PFSK-1 (cell line): ENCODE data around the gene CTCF.
A peak's percentile ranks its signal among the peaks of the same experiment; 100 is the strongest.

Source experiments
- FOXP2 ChIP-seq: optimal IDR thresholded peaks from 2 replicates; pipeline ENCODE3; 2011; ENCODE audit warnings: borderline replicate concordance, control low read depth, inconsistent platforms; ENCODE audit not compliant: insufficient read depth; ENCODE audit errors: extremely low read length, extremely low read depth
- POLR2AphosphoS5 ChIP-seq: IDR thresholded peaks from 2 replicates; pipeline ENCODE4 v1.6.1; 2012; ENCODE audit warnings: low read depth, mild to moderate bottlenecking, control low read depth, low read length, moderate library complexity
- SIN3A ChIP-seq: IDR thresholded peaks from 2 replicates; pipeline ENCODE4 v1.6.1; 2012; ENCODE audit warnings: mild to moderate bottlenecking, low read length, moderate library complexity, borderline replicate concordance; ENCODE audit not compliant: insufficient read depth
- TAF1 ChIP-seq: IDR thresholded peaks from 2 replicates; pipeline ENCODE4 v1.6.1; 2012; ENCODE audit warnings: low read length, control low read depth, borderline replicate concordance; ENCODE audit not compliant: insufficient read depth
- TF ChIP-seq, protein P1 (sequence below), 2 experiments: IDR thresholded peaks; 2 replicates each; pipeline versions ENCODE4 v1.6.1 to v1.8.0; 2011 to 2012; ENCODE audit warnings: low read depth in 2 of 2, low read length in 2 of 2, control low read depth in 1 of 2, inconsistent platforms in 1 of 2, mild to moderate bottlenecking in 1 of 2, moderate library complexity in 1 of 2; ENCODE audit not compliant: insufficient read depth in 1 of 2

Gene CTCF

DNA sequence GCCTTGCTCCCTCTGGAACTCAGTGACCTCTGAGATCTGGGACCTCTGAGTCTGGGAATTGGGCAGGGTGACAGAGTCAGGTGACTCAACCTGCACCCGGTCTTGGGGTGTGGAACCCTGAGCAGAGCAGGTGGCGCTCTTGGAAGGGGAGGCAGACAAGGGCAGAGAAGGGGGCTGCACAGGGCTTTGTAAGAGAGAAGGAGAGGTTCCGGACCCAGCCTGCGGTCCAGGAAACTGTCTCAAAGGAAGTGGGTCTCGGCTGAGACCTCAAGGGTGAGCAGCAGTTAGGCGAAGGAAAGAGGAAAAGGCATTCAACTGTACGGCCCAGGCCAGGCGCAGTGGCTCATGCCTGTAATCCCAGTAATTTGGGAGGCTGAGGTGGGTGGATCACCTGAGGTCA lies 43.6 kb upstream of the CTCF start:
- no peak for TF ChIP-seq TAF1
- no peak for TF ChIP-seq SIN3A

DNA sequence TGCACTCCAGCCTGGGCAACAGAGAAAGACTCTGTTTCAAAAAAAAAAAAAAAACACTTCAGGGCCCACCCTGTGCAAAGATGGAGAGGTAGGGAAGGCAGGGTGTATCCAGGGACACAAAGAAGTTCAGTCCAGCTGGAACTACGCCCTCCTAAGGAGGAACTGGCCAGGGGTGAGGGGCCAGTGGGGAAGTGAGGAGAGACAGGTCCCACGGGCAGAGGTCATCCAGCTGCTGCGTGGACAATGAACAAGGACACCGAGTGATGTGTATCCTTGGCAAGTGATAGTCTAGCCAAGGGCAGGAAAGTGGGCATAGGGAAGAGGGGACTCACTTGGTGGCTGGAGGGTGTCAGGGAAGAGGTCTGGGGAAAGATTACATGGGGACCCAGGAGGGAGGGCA lies 43.1 kb upstream of the CTCF start:
- TF ChIP-seq TAF1 (no peak), SIN3A (no peak), POLR2AphosphoS5 (no peak), FOXP2 (no peak)
- TF ChIP-seq, protein P1, sequence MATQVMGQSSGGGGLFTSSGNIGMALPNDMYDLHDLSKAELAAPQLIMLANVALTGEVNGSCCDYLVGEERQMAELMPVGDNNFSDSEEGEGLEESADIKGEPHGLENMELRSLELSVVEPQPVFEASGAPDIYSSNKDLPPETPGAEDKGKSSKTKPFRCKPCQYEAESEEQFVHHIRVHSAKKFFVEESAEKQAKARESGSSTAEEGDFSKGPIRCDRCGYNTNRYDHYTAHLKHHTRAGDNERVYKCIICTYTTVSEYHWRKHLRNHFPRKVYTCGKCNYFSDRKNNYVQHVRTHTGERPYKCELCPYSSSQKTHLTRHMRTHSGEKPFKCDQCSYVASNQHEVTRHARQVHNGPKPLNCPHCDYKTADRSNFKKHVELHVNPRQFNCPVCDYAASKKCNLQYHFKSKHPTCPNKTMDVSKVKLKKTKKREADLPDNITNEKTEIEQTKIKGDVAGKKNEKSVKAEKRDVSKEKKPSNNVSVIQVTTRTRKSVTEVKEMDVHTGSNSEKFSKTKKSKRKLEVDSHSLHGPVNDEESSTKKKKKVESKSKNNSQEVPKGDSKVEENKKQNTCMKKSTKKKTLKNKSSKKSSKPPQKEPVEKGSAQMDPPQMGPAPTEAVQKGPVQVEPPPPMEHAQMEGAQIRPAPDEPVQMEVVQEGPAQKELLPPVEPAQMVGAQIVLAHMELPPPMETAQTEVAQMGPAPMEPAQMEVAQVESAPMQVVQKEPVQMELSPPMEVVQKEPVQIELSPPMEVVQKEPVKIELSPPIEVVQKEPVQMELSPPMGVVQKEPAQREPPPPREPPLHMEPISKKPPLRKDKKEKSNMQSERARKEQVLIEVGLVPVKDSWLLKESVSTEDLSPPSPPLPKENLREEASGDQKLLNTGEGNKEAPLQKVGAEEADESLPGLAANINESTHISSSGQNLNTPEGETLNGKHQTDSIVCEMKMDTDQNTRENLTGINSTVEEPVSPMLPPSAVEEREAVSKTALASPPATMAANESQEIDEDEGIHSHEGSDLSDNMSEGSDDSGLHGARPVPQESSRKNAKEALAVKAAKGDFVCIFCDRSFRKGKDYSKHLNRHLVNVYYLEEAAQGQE (IDR thresholded peaks at IDR 0.05; ENCODE audit: insufficient read depth in 1 of 2, low read depth in 2 of 2, low read length in 2 of 2), result no peak

DNA sequence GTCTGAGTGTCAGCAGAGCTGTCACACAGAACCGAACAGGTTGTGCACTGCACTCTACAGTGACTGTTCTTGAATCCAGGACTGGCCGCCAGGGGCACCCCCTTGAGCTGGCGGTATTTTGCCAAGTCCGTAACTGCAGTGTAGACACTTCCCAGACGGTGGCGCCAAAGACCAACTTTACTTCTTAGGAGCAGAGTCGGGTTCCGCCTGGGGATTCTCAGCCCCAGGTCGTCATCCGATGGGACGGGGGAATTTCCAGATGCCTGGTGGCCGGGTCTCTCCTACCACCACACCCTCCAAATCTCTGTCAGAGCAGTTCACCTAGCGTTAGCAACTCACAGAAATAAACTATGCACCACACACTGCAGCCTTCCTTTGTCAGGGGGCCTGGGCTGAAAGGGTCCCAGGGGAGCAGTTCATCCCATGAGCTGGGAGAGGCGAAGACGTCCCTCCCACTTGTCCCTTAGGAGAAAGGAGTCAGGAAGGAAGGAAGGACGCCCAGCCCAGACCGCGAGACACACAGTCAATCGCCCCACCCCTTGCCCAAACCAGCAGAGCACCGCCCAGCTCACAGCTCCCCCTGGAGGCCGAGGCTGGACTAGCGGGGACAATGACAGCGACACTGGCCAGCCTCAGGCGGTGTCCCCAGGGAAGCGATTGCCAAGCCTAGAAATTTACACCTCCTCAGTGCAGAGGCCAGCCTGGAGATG lies 41.1 kb upstream of the CTCF start:
- TF ChIP-seq, protein P1 (IDR thresholded peaks at IDR 0.05; ENCODE audit: insufficient read depth in 1 of 2, low read depth in 2 of 2, low read length in 2 of 2), result no peak
- TF ChIP-seq SIN3A (no peak), FOXP2 (peak; percentile 31), TAF1 (no peak), POLR2AphosphoS5 (peak; percentile 35; the same call in 1 of the 2 replicates)

DNA sequence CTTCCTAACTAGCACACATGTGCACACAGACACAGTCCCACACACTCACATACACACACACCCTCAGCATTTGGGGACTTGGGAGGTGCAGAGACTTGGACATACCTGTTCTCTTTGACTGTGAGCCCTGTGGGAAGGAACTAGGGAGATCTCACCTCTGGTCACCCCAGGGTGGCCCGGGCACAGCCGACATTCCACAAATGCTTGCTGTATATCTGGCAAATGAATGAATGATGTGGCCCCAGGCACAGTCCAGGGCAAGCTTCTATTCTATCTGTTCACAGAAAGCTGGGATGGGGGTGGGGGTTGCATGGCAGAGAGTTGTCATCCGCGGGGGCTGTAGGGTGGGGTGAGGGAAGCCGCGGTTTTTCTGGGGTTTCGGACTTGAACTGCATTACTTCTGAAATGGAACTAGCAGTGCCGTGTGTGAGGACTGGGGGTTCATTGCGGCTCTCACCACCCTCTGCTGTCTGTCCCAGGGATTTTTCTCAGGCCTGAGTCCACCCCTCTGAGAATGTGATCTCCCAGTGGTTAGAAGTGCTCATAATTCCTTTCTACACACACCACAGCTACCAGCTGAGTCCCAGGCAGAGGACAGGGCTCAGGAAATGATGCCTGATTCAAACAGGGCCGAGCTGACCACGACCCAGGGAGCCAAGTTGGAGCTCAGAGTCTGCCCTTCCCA lies 37.0 kb upstream of the CTCF start:
- TF ChIP-seq TAF1 (no peak), SIN3A (no peak), POLR2AphosphoS5 (no peak), FOXP2 (no peak)
- TF ChIP-seq, protein P1 (IDR thresholded peaks at IDR 0.05; ENCODE audit: insufficient read depth in 1 of 2, low read depth in 2 of 2, low read length in 2 of 2), result no peak

DNA sequence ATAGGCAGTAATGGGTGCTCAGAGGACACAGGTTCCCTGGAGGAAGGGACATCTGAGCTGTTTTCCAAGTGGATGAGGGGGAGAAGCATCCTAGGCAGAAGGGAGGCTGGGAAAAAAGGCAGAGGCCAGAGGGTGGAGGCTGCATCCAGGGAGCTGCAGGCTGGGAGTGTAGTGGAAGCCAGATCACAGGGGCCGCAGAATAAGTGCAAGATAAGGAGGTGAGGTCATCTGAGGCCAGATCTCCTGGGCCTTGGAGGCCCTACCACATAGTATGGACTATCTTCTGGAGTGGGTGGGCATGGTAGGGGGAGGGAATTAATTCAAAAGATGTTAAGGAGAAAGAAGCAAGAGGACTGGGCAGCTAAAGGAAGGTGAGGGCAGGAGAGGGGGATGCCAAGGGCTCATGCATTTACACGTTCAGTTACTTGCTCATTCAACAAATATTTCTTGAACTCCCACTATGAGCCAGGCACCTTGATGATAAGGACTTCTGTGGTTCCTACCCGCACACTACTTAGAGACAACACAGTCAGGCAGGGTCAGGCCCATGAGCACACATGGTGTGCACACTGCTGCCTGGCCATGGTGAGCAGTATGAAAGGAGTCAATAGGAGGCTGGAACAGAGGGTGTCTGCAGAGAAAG lies 36.1 kb upstream of the CTCF start:
- TF ChIP-seq FOXP2, result no peak
- TF ChIP-seq, protein P1 (IDR thresholded peaks at IDR 0.05; ENCODE audit: insufficient read depth in 1 of 2, low read depth in 2 of 2, low read length in 2 of 2), result no peak
- TF ChIP-seq SIN3A, result no peak
- no peak for TF ChIP-seq POLR2AphosphoS5
- TF ChIP-seq TAF1, result no peak
